NCI-H446 treated with DMSO at 0.1 percent for 48 hours (cell line): ENCODE results near the gene STK16.
"Not testable (repeated sequence)": the region's sequence is repeated elsewhere in the genome, so short reads cannot be mapped to it uniquely, and the experiment has no call there.

Experiments
- DNase-seq: peaks from one replicate; lab custom pipeline; 2025; lab: John Stamatoyannopoulos, UW

Gene STK16

DNA sequence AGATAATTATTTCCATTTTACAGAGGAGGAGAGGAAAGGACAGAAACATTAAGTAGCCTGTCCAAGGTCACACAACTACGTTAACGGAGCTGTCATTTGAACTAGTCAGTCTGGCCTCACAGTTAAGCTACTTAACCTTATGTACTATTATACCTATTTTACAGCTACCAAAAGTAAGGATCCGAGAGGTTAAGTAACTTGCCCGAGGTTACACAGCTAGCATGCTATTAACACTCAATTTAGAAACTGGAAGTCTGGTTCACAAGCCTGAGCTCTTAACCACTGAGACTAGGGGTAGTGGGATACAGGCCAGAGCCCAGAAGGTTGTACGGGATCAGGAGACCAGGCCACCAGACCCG lies 511 bp upstream of the STK16 start:
- no peak for DNase-seq

DNA sequence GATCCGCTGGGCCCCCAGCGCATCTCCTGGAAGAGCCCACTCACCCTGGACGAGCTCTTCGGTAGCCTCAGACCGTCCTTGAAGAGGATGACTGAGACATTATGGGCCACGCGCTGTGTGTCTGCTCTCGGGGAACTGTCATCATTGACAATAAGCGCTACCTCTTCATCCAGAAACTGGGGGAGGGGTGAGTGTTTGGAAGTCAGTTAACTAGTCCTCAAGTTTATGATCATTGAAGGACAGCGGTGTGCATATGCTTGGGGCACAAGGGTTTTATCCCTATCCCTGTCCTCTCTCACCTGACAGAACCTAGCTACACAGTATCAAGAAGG lies 586 bp downstream of the STK16 start:
- no peak for DNase-seq

DNA sequence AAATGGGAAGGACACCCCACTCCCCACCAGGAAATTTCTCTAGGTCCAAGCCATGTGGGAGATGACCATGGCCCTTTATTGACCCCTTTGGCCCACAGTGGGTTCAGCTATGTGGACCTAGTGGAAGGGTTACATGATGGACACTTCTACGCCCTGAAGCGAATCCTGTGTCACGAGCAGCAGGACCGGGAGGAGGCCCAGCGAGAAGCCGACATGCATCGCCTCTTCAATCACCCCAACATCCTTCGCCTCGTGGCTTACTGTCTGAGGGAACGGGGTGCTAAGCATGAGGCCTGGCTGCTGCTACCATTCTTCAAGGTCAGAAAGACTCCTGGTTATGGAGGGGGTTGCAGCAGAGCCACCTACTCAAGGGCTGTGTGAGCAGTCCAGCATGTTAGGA lies 1.3 kb downstream of the STK16 start:
- no peak for DNase-seq

DNA sequence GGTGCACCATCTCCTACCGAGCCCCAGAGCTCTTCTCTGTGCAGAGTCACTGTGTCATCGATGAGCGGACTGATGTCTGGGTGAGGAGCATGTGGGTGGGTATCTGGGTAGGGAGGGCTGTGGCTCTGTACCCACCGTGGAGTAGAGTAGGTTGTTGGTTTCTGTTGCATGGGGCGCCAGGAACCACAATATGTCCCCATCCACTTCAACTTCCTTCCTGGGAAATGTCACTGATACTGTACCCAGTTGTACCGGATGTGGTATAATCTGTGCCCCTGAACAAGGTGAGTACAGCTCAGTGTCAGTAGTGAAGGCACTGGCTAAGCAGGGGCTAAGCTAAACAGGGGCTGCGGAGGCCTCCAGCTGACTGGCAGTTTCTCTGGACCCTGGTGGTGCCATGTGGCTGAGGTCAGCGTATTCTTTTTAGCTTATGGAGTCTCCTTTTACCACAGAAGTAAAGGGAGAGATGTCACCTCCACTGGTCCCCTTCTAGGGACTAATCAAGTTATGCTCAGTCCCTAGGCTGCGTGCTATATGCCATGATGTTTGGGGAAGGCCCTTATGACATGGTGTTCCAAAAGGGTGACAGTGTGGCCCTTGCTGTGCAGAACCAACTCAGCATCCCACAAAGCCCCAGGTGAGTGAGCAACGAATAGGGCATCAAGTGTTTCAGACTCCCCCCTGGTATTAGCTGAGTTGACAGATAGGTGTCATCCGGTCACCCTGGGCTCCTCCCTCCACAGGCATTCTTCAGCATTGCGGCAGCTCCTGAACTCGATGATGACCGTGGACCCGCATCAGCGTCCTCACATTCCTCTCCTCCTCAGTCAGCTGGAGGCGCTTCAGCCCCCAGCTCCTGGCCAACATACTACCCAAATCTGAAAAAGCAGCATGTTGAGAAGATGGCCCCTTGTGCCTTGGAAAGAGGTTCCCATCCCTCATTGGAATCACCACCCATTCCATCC lies 2.7 kb downstream of the STK16 start:
- DNase-seq: no peak

DNA sequence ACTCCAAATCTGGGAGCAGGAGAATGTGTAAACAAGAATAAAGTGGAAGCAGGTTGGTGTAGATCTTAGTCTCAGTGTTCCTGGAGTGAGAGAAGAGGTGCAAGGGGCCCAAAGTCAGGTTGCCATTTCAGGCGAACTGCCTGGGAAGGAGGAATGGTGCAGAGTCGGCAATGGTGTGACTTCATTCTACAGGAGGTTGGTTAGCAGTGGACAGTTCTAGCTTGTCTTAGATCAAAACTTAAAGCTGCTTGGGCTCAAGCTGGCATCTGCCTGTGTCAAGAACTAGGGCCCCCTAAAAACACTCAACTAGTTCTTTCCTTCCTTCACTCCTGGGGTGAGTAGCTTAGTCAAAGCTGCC lies 3.5 kb downstream of the STK16 start:
- DNase-seq: no peak

DNA sequence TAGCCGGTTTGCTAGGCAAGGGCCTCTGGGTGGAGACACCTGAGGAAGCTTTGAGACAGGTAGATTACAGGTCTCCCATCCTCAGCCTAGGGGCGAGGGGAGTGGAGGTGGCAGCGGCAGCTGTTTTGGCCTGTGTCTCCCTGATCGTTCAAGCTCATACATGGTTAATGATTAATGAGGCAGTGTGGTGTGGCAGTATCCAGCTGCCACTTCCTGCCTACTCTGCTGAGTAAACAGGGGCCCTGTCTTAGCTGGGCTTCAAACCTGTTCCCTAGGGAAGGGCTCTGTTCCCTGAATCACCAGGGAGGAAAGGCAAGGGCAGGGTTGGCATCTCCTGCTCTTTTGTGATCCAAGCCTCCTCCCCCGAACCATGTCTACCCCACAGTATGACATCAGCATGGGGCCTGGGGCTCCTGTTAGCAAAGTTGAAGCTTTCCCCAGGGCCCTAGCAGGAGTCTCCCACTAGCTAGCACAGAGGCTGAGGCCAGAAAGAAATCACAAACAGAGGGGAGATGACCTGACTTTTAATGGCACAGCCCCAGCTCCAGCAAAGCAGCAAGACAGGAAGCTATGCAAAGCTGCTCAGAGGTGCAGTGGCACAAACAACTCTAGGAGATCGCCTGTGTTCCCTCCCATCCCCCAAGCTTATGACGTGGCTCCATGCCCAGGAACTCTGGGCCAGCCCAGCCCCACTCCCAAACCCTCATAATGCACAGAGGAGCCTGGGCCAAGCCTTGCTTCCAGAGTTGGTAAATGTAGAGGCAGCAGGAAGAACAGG lies 4.1 kb downstream of the STK16 start:
- DNase-seq: peak; percentile 78

DNA sequence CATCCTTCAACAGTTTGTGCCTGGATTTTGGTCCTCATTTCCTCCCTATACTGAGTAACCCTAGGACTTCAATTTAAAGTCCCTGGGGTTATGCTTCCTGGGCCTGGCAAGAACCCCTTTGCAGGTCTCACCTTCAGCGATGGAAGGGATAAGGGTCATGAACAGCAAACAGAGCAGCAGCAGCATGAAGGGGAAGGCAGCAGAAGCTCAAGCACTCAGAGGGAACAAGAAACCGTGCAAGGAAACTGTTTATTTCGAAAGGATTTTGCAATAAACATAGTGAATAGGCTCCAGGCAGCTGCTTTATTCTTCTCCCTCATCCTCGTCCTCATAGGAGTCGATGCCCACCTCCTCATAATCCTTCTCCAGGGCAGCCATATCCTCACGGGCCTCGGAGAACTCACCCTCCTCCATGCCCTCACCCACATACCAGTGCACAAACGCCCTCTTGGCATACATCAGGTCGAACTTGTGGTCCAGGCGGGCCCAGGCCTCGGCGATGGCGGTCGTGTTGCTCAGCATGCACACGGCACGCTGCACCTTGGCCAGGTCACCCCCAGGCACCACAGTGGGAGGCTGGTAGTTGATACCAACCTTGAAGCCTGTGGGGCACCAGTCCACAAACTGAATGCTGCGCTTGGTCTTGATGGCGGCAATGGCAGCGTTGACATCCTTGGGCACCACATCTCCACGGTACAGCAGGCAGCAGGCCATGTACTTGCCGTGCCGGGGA lies 4.9 kb downstream of the STK16 start:
- DNase-seq: no peak

DNA sequence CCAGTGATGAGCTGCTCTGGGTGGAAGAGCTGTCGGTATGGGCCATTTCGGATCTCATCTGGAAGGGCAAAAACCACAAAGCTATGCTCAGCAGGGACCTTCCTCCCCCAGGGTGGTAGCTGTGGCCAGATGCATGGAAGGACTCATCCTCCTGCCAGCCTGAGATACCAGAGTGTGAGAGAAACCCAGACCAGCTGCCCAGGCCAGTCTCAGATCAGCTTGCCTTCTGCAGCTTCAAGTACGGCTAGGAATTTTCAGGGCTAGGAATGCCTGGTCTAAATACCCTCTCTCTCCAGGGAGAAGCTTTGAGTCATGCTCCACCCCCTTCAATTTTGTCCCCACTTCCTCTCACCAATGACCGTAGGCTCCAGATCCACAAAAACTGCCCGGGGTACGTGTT lies 6.4 kb downstream of the STK16 start:
- no peak for DNase-seq

DNA sequence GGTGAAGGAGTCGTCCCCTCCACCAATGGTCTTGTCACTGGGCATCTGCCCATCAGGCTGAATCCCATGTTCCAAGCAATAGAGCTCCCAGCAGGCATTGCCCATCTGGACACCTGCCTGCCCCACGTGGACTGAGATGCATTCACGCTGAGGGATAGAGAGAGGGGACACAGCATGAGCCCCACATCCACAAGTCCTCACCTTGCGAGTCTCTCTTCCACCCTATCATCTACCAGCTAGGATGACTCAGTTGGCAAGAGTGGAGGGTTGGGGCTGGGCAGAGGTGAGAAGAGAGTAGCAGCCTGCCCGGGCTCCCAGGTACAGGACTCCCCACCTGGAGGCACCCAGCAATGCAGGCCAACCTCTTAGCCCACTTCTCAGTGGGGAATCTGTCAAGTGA lies 6.8 kb downstream of the STK16 start:
- no peak for DNase-seq

DNA sequence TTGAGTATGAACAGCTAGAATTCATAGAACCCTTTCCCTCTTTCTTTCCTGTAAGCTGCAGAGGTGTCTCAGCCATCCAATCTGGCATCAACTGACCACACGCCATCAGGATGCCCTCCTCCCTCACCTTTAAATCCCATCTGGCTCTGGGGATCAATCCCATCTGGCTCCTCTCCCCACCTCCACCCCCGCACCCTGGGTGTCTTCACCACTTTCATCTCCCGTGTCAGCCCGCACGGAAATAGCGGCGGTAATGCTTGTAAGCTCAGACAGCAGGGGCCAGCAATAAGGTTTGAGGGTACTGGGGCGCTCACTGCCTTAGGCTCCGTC lies 7.3 kb downstream of the STK16 start:
- no peak for DNase-seq

DNA sequence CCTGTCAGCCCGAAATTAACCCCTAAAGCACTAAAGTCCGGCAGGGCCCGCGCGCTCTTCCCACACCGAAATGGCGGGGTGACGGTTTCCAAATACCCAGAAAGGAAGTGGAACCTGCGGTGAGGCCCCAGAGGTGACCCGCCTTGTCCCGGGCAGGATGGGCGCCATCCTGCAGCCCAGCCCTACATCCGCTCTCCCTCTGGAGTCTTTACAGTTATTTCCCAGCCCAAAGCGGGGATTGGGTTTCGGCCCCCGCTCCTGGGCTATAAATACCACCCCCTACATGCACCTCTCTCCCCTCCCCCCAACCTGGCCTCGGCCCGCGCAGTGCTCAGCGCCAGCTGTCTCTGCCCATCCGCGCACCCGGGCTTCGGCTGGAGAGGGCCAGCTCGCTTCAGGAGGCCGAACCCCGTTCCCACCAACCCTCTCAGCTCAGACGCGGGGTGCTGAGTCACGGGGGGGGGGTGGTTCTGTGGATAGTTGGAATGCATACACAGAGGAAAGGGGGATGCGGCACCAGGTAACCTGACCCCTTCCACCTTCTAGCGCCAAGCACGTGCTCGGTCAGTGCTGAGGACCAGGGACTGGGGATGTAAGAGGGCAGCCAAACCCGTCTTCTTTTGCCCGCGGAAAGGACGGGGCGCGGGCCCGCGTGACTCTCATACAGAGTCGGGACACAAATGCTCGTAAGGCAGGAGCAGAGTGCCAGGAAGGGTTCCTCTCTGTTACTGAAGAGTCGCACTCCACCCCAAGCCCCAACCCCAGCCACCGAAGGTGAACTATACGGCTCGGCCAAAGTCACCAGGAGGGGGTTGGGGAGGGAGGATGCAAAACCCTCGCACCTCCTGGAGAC lies 7.8 kb downstream of the STK16 start, which contains the start of gene TUBA4B:
TSS of gene TUBA4B (plus strand) at position 344 of the 853 bp plus-strand sequence. CDS start at position 509, 165 bp downstream.
- DNase-seq: no peak

DNA sequence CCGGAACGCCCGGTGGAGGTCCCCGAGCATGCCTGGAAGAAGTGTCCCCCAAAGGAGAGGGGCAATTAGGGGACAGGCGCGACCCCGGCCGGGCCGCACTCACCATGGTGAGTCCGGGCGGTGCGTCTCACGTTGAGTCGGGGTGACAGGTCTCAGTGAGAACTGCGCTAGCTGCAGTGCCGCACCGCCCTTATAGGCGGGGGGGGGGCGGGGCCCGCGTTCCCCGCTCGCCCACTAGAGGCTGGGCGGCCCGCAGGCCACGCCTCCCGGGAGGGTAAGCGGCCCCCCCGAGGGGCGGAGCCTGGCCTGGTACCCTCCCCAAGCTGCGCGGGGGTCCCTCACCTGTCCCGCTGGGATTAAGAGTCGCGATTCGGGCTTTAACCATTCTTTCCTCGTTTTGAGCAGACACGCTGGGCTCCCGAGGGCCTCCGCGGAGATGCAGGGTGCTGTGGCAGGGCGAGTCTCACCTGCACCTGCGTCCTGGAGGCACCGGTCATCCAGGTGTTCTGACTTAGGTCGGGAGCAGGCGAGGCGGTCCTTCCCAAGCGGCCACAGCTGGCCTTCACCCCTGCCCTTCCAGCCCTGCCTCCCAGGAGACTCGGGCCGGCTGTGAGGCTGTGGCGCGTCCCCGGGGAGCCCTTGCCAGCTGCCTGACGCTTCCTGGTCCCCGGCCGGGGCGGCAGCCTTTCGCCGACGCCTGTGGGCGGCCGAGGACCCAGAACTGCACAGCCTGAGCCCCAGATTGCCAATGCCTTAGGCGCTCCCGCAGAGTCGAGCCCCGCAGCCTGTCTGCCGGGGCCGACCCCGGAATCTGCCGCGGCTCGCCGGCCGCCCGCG lies 8.7 kb downstream of the STK16 start, which contains the start of gene TUBA4A:
TSS of gene TUBA4A (minus strand) at position 166 of the 837 bp plus-strand sequence. CDS start at position 106, 60 bp downstream.
- DNase-seq: peak; percentile 47

DNA sequence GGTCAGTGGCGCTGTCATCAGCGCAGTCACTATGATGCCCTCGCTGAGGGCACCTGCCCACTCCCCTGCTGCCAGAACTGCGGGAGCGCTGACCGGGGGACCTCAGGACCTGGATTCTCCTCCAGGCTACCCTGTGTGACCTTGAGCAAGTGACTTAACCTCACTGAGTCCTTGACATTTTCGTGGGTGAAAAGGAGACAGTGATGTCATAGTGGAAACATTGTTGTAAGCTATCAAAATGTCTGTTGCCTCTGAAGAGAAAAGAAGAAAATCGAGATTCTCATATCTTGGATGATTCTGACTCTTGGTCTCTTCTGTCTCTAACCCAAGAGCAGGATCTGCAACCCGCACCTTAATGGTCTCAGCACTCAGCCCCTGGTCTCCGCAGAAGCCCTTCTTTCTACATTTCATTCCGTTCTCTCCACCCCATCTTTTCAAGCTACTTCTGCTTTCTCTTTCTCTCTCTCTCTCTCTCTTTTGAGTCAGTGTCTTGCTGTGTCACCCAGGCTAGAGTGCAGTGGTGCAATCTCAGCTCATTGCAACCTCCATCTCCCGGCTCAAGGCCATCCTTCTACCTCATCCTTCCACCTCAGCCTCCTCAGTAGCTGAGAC lies 9.4 kb downstream of the STK16 start:
- DNase-seq: no peak

DNA sequence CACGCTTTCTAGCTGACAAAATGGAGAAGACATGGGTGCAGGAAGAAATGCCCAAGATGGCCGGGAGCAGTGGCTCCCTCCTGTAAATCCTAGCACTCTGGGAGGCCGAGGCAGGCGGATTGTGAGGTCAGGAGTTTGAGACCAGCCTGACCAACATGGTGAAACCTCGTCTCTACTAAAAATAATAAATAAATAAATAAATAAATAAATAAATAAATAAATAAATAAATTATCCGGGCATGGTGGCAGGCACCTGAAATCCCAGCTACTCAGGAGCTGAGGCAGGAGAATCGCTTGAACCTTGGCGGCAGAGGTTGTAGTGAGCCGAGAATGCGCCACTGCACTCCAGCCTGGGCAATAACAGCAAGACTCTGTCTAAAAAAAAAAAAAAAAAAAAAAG lies 13.7 kb downstream of the STK16 start:
- not testable (repeated sequence) for DNase-seq

DNA sequence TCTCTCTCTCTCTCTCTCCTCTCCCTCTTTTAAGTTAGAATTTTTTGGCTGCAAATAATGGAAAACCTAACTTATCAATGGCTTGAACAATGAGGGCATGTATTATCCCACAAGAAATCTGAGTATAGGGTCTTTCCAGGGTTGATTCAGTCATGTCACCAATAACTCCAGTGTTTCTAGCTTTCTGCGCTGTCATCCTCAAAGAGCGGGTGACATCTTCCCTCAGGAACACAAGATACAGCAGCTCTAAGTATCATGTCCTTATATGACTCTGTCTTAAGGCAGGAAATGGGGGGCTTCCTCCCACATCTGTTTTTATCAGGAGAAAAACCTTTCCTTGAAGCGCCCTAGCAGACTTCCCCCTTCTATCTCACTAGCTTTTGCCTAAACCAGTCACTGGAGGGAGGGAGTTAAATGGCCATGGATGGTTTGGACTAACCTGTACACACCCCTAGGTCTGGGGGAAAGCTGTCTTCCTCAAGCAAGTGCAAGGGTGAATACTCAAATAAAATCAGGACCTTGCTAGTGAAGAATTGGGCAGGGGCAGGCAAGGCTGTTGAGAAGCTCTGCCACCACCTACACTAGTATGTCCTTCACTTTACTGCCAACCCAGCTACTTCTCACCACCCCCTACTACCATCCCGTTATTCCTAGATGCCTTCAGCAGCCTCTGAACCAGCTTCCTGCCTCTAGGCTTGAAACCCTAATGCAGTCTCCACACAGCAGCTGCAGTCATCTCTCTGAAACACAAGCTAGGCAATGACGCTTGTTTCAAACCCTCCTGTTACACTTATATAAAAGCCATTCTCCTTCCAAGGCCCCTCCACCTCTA lies 16.0 kb downstream of the STK16 start:
- DNase-seq: no peak

DNA sequence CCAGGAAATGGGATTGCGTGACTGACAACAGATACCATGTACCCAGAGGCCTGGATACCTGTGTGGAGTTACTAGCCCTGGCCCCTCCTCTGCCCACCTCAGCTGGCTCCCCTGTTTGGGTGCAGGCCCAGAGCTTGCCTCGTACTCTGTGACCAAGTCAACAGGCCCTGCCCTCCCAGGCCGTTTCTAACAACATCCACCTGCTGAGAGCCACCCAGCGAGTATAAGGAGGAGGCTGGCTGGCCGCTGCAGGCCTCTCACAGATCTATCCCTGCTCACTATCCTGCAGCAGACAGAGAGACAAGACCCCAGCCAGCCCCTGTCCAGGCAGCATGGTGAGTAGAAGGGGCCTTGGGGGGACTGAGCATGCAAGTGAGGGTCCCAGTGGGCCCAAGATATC lies 21.0 kb downstream of the STK16 start:
- DNase-seq: no peak

DNA sequence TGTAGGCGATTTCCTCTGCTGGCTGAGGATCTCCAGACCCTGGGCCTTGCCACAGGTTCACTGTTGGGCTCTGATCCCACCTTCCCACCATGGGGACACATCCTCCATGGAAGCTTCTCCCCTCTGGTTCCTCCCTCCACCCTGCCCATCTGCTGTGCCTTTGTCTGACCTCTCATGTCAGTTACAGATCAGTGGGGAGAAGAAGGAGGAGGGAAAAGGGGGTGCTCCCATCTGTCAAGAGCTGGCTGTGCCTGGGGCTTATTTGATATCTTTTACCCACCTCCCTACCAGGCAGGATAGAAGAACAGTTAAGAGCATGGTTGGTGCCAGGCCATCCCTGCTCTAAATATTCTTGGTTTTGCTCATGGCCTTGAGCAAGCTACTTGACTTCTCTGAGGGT lies 21.6 kb downstream of the STK16 start:
- no peak for DNase-seq

DNA sequence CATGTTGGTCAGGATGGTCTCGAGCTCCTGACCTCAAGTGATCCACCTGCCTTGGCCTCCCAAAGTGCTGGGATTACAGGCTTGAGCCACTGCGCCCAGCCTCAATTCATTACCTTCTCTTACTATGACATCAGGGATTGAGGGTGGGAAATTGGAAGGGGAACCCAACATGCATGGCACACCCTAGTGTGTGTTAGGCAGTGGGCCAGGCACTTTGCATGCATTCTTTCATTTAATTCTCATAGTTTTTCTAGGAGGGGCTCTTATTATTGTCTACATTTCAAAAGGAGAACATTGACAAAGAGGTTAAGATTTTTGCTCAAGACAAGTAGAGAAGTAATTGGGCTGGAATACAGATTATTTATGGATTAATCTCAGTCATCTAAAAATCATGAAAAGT lies 23.0 kb downstream of the STK16 start:
- DNase-seq: no peak

DNA sequence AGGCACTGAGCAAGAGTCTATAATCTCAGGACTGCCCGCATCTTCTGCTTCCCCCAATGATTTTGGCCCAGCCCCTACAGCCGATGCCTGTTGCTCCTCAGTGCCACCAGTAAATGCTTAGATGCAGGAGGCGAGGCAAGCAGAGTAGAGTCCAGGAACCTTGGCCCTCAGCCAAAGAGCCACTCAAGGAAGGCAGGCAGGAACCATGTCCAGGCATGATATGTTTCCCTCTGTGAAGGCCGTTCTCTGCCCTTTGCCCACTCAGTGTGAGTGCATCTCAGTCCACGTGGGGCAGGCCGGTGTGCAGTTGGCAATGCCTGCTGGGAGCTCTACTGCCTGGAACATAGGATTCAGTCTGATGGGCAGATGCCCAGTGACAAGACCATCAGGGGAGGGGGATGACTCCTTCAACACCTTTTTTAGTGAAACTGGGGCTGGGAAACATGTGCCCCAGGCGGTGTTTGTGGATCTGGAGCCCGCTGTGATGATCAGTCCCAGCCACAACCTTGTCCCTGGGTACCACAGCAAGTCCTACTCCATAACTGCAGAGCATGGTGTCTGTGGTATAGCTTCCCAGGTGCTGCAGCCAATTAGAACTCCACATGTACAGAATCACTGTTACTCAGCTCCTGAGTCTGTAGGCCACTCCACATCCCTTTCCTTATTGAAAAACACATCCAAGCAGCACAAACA lies 24.2 kb downstream of the STK16 start:
- no peak for DNase-seq
